H1 (cell line): ENCODE measurements around the gene RASAL2. TPM values are rescaled to one million over a fixed set of nuclear protein-coding genes. Genes with fewer than 3 reads are reported as not detected.

Experiments used
- CTCF ChIA-PET: fragments of 300-600 bp; sonication (Branson Sonifier 250); formaldehyde crosslinking; loops from one replicate; lab custom pipeline; 2021; ENCODE audit not compliant: partially characterized antibody; lab: Charles Lee
- POLR2A ChIA-PET: fragments of 300-600 bp; sonication (Branson Sonifier 250); formaldehyde crosslinking; loops from one replicate; lab custom pipeline; 2021; ENCODE audit warnings: inconsistent platforms; ENCODE audit not compliant: partially characterized antibody; lab: Charles Lee
- DNase-seq, 2 experiments: peaks; one replicate each; pipeline versions ENCODE4 v3.0.0 to v3.0.0-alpha.2; 2010 to 2022; ENCODE audit warnings: low spot score in 2 of 2, low read depth in 1 of 2, mixed read lengths in 1 of 2
- FAIRE-seq: peaks from 2 replicates; lab custom pipeline; 2011; peaks lifted over from hg19 to GRCh38; lab: Jason Lieb, UNC
- H2AFZ ChIP-seq: 2 replicates; pipeline ENCODE4 v1.8.1; 2012; ENCODE audit warnings: low read length, inconsistent platforms
- H2AK5ac ChIP-seq: 2 replicates; pipeline ENCODE4 v1.6.1; 2013; ENCODE audit warnings: low read depth, low read length
- H2BK120ac ChIP-seq: replicated peaks from 2 replicates; pipeline ENCODE3; 2013; ENCODE audit warnings: low read depth, low read length, inconsistent platforms
- H2BK12ac ChIP-seq: 2 replicates; pipeline ENCODE4 v1.6.1; 2013; ENCODE audit warnings: low read depth, low read length
- H2BK15ac ChIP-seq: 2 replicates; pipeline ENCODE4 v1.6.1; 2013; ENCODE audit warnings: low read length
- H2BK20ac ChIP-seq: 2 replicates; pipeline ENCODE4 v1.6.1; 2013; ENCODE audit warnings: low read length
- H2BK5ac ChIP-seq: 2 replicates; pipeline ENCODE4 v1.6.1; 2013; ENCODE audit warnings: low read depth, low read length
- H3K14ac ChIP-seq: 2 replicates; pipeline ENCODE4 v1.6.1; 2013; ENCODE audit warnings: inconsistent platforms; ENCODE audit not compliant: insufficient read length
- H3K18ac ChIP-seq: 2 replicates; pipeline ENCODE4 v1.6.1; 2013; ENCODE audit warnings: low read length; ENCODE audit errors: extremely low read depth
- H3K23ac ChIP-seq: 2 replicates; pipeline ENCODE4 v1.6.1; 2013; ENCODE audit warnings: inconsistent platforms; ENCODE audit not compliant: insufficient read length
- H3K23me2 ChIP-seq: 2 replicates; pipeline ENCODE4 v1.6.1; 2013; ENCODE audit warnings: low read depth, low read length
- H3K27ac ChIP-seq: 2 replicates; pipeline ENCODE4 v1.6.1; 2011; ENCODE audit warnings: low read depth, low read length, inconsistent platforms
- H3K27me3 ChIP-seq, 4 experiments: replicated peaks in 1 of 4; 1 replicate in 1 of 4; 2 replicates in 3 of 4; pipeline versions ENCODE4 v1.6.1 to v1.8.1; 2011 to 2013; ENCODE audit warnings: low read length in 3 of 4, mild to moderate bottlenecking in 3 of 4, inconsistent platforms in 2 of 4, mixed read lengths in 2 of 4, moderate library complexity in 1 of 4; ENCODE audit not compliant: control insufficient read depth in 3 of 4, insufficient read depth in 3 of 4; ENCODE audit errors: extremely low read depth in 1 of 4
- H3K36me3 ChIP-seq, 4 experiments: 2 replicates each; pipeline versions ENCODE4 v1.6.1 to v1.8.1; 2011 to 2013; ENCODE audit warnings: mild to moderate bottlenecking in 4 of 4, low read length in 3 of 4, moderate library complexity in 2 of 4, control low read depth in 1 of 4, inconsistent platforms in 1 of 4; ENCODE audit not compliant: insufficient read depth in 4 of 4, control insufficient read depth in 2 of 4
- H3K4ac ChIP-seq: replicated peaks from 2 replicates; pipeline ENCODE3; 2013; ENCODE audit warnings: low read length, low read depth, mixed read lengths, inconsistent platforms; ENCODE audit not compliant: insufficient read length
- H3K4me1 ChIP-seq, 4 experiments: replicated peaks in 1 of 4; 1 replicate in 1 of 4; 2 replicates in 3 of 4; pipeline versions ENCODE4 v1.6.1 to v1.8.1; 2011 to 2013; ENCODE audit warnings: low read length in 3 of 4, inconsistent platforms in 2 of 4, mixed read lengths in 1 of 4; ENCODE audit not compliant: insufficient read depth in 4 of 4, control insufficient read depth in 3 of 4
- H3K4me2 ChIP-seq, 2 experiments: 2 replicates each; pipeline versions ENCODE4 v1.6.1 to v1.8.1; 2011 to 2013; ENCODE audit warnings: low read depth in 2 of 2, low read length in 2 of 2, control low read depth in 1 of 2, inconsistent platforms in 1 of 2, mild to moderate bottlenecking in 1 of 2; ENCODE audit not compliant: insufficient read depth in 1 of 2
- H3K4me3 ChIP-seq, 4 experiments: fragments of 200-600, 300-600 bp in 1 of 4; sonication (generic), shearing (Covaris generic), sonication (Bioruptor Twin) in 1 of 4; 2 replicates each; pipeline versions ENCODE4 v1.5.1 to v1.8.1; 2011 to 2016; ENCODE audit warnings: low read length in 4 of 4, low read depth in 3 of 4, control low read depth in 2 of 4, inconsistent platforms in 2 of 4, mild to moderate bottlenecking in 2 of 4, mixed read lengths in 1 of 4, moderate library complexity in 1 of 4; ENCODE audit not compliant: insufficient read depth in 2 of 4; ENCODE audit errors: extremely low read depth in 1 of 4
- H3K56ac ChIP-seq: replicated peaks from 2 replicates; pipeline ENCODE3; 2013; ENCODE audit warnings: low read depth, mild to moderate bottlenecking, mixed read lengths, low read length, inconsistent platforms; ENCODE audit not compliant: insufficient read length
- H3K79me1 ChIP-seq: 2 replicates; pipeline ENCODE4 v1.6.1; 2013; ENCODE audit warnings: low read depth, low read length, control low read depth
- H3K79me2 ChIP-seq, 2 experiments: 2 replicates each; pipeline versions ENCODE4 v1.6.1 to v1.8.1; 2012 to 2013; ENCODE audit warnings: low read length in 2 of 2, mild to moderate bottlenecking in 2 of 2, inconsistent platforms in 1 of 2; ENCODE audit not compliant: insufficient read depth in 2 of 2, control insufficient read depth in 1 of 2
- H3K9ac ChIP-seq, 4 experiments: replicated peaks in 1 of 4; 1 replicate in 1 of 4; 2 replicates in 3 of 4; pipeline versions ENCODE4 v1.6.1 to v1.8.1; 2011 to 2013; ENCODE audit warnings: low read depth in 3 of 4, low read length in 3 of 4, control low read depth in 2 of 4, mild to moderate bottlenecking in 2 of 4, moderate library complexity in 2 of 4, inconsistent platforms in 1 of 4; ENCODE audit errors: extremely low read depth in 1 of 4
- H3K9me3 ChIP-seq, 2 experiments: 2 replicates each; pipeline versions ENCODE4 v1.6.1 to v1.8.1; 2012 to 2013; ENCODE audit warnings: mild to moderate bottlenecking in 2 of 2, moderate library complexity in 2 of 2, control low read depth in 1 of 2, inconsistent platforms in 1 of 2, low read depth in 1 of 2, low read length in 1 of 2, mixed read lengths in 1 of 2; ENCODE audit not compliant: insufficient read depth in 2 of 2
- H4K20me1 ChIP-seq, 2 experiments: replicated peaks in 1 of 2; 2 replicates each; pipeline versions ENCODE3 to v1.8.1; 2011 to 2013; ENCODE audit warnings: inconsistent platforms in 2 of 2, low read length in 2 of 2, mild to moderate bottlenecking in 1 of 2; ENCODE audit not compliant: insufficient read depth in 2 of 2, control insufficient read depth in 1 of 2
- H4K5ac ChIP-seq: 2 replicates; pipeline ENCODE4 v1.6.1; 2013; ENCODE audit warnings: low read length, low read depth, mixed read lengths, inconsistent platforms; ENCODE audit not compliant: insufficient read length
- H4K8ac ChIP-seq: 2 replicates; pipeline ENCODE4 v1.8.0; 2013; ENCODE audit warnings: mild to moderate bottlenecking, moderate library complexity, low read length, inconsistent platforms; ENCODE audit not compliant: insufficient read depth; ENCODE audit errors: extremely low read depth
- H4K91ac ChIP-seq: replicated peaks from 2 replicates; pipeline ENCODE3; 2013; ENCODE audit warnings: low read length, mixed read lengths, inconsistent platforms; ENCODE audit not compliant: insufficient read length
- ASH2L ChIP-seq: fragments of 200-600, 300-600 bp; sonication (generic); IDR thresholded peaks from one replicate; pipeline ENCODE4 v1.7.1; 2017; ENCODE audit warnings: low read length
- MAX ChIP-seq: IDR thresholded peaks from 2 replicates; pipeline ENCODE4 v1.6.1; 2012; ENCODE audit warnings: inconsistent platforms
- WGBS, 2 experiments: shearing (Covaris generic) in 1 of 2; methylation state at CpG; one replicate each; pipeline versions ENCODE4 v1.1.6 to v1.1.7; 2013 to 2015; ENCODE audit warnings: low lambda C conversion rate in 2 of 2, mixed read lengths in 2 of 2, inconsistent platforms in 1 of 2, low coverage in 1 of 2, missing lambda C conversion rate in 1 of 2; ENCODE audit not compliant: insufficient replicate concordance in 2 of 2, insufficient coverage in 1 of 2, insufficient read length in 1 of 2; ENCODE audit errors: extremely low coverage in 1 of 2, missing lambda C conversion rate in 1 of 2; 5-methylcytosine and 5-hydroxymethylcytosine counted together
- polyA plus RNA-seq, 7 experiments: library from polyadenylated mRNA; depleted of rRNA in 3 of 7; stranded (reverse) in 5 of 7; unstranded in 2 of 7; fragments of >200 nt in 5 of 7; fragments of 200-250 nt in 2 of 7; gene quantifications; 1 replicate in 5 of 7; 2 replicates in 1 of 7; 4 replicates in 1 of 7; pipeline versions ENCODE4 v1.2.1 to v1.2.3, GENCODE V29; 2011 to 2013; ENCODE audit warnings: missing spikeins in 2 of 7, mixed read lengths in 2 of 7
- total RNA-seq: library from RNA; stranded (reverse); fragmentation: NEBNext Ultra II Directional; extraction: Animal tissue kit (Norgen Biotek cat#: 25700); gene quantifications from 2 replicates; pipeline ENCODE4 v1.2.1, GENCODE V29; 2021

Gene RASAL2
- total and polyA plus RNA-seq, 2 of the 8 experiments (the other 6 are each of a cell fraction or from before 2014, with no cell fraction given) = 15.9 to 32.5 TPM

- DNase-seq (no peak), FAIRE-seq (peak; percentile 52)
- H3K9ac ChIP-seq = no peak overlapping the region
- H2BK12ac ChIP-seq = peak overlapping the region; percentile 20; the same call in 1 of the 2 replicates
- no peaks in the 10 kb centered on the region for H3K36me3 ChIP-seq
- no peak overlapping the region for H3K27ac ChIP-seq
- no peak overlapping the region for H2BK120ac ChIP-seq
- H3K79me2 ChIP-seq = peaks cover 0 to 56% of the 10 kb centered on the region in 2 experiments; a peak in 2 of 4 replicates
- no peak overlapping the region for H3K4ac ChIP-seq
- no peaks in the 10 kb centered on the region for H3K23me2 ChIP-seq
- H2BK20ac ChIP-seq = no peak overlapping the region
- no peak overlapping the region for H3K56ac ChIP-seq
- H4K5ac ChIP-seq = no peak overlapping the region
- no peaks in the 10 kb centered on the region; the same call in 1 of the 2 replicates for H3K79me1 ChIP-seq
- no peaks in the 10 kb centered on the region for H3K9me3 ChIP-seq
- peaks cover 4 to 27% (median 10%) of the 10 kb centered on the region in 4 experiments; a peak in 5 of 7 replicates for H3K4me1 ChIP-seq
- H2BK15ac ChIP-seq = no peak overlapping the region
- no peak overlapping the region for H3K23ac ChIP-seq
- no peak overlapping the region for H3K4me3 ChIP-seq
- no peak overlapping the region; the same call in 1 of the 2 replicates for H2AK5ac ChIP-seq
- H4K91ac ChIP-seq = no peak overlapping the region
- no peak overlapping the region for H2AFZ ChIP-seq
- peak overlapping the region; percentile 55; the same call in 1 of the 2 replicates for H2BK5ac ChIP-seq
- POLR2A ChIA-PET = no interaction called here
- no peaks in the 10 kb centered on the region for H3K27me3 ChIP-seq
- no peaks in the 10 kb centered on the region for H4K20me1 ChIP-seq
- WGBS, 2 experiments = 74% methylated on average over 2 of the region's 2 CpGs; no CpG with 5 or more reads in 1 of the 2 experiments
- no peak overlapping the region for H4K8ac ChIP-seq
- H3K4me2 ChIP-seq = no peak overlapping the region
- H3K18ac ChIP-seq = no peak overlapping the region
- no peak overlapping the region for H3K14ac ChIP-seq
- CTCF ChIA-PET = interaction anchor here (2.8 kb wide), 1 partner anchor 37 kb away, joined by 8 read pairs; no protein-coding TSS in a partner anchor
- TF ChIP-seq ASH2L = no peak
- no peak for TF ChIP-seq MAX
Measured at GRCh38 chr1:178263341-178263740, 169.4 kb downstream of the RASAL2 start.
